Measurements from ENCODE around the gene BFSP2.
"Not testable (repeated sequence)": the region's sequence is repeated elsewhere in the genome, so short reads cannot be mapped to it uniquely, and the experiment has no call there.

BFSP2 gene

DNA sequence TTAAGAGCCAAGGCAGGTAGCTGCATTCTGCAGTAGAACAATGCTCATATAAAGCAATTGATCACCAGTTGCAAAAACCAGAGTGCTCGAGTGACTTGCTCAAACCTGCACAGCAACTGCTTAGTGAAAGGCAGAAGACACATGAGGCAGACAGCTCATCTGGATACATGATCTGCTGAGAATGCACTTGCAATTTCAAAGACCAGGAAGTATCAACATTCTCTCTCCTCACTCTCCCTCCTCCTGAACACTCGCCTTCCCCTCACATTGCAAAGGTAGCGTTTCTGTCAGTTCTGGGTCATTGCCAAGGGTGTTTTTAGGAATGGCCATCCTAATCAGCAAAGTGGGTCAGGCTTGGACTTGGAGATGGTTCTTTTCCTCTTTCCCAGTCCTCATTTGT, 61.0 kb downstream of the BFSP2 start:
- DNase-seq = no peak

DNA sequence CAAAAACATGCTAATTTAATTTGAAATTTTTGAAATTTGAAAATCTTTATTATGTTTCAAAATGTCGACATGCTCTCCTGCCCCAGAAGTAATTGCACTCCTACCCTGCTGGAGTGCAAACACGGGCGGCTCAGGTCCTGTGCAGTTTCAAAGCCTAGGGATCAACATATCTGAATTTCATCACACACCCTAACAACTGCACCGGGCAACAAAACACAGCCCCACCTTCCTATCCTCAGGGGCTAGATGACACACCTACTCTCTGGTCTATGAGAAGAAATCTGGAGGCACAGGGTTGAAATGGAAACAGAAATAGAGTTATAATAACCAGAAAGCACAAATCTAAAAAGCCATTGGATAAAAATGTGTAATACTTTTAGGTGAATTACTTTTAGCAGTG, 61.4 kb downstream of the BFSP2 start:
- DNase-seq = no peak

DNA sequence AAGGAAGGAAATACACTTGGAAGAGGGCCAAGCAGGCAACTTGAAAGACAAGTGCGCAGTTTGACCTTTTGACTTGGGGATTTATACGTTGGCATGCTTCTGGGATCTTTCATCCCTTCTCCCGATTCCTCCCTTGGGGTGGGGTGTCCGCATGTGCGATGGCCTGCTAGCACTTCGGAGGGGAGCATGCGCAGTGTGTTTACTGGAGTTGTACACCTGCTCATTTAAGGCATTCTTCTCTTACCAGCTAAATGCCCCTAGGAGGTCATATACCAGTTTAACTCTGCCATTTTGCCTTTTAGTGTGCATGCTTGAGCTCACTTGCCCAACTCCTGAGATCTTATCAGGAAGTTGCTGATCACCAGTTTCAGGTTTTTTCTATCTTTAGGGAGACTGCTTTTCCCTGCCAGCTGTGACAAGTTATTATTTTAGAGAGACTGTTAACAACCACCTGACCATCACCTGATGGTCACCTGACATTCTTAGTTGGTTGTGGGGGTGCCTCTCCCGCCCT, 63.5 kb downstream of the BFSP2 start:
- peak; percentile 23 for DNase-seq

DNA sequence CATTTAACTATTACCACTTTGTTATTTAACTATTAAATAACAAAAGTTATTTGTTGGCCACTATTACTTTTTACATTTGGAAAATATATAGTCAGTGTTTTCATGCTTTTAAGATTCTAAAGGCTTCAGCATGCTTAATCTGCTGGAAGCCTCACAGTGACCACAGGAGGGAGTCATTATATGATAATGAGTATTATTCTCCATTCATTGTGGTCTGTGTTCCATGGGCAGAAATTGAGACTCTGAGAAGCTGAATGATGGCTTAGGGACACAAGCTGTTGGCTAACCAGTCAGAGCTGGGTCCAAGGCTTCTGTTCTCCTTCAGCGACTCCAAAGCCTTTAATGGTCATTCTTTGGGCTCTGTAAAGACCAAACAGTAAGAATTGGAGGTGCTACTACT, 64.7 kb downstream of the BFSP2 start:
- no peak for DNase-seq

DNA sequence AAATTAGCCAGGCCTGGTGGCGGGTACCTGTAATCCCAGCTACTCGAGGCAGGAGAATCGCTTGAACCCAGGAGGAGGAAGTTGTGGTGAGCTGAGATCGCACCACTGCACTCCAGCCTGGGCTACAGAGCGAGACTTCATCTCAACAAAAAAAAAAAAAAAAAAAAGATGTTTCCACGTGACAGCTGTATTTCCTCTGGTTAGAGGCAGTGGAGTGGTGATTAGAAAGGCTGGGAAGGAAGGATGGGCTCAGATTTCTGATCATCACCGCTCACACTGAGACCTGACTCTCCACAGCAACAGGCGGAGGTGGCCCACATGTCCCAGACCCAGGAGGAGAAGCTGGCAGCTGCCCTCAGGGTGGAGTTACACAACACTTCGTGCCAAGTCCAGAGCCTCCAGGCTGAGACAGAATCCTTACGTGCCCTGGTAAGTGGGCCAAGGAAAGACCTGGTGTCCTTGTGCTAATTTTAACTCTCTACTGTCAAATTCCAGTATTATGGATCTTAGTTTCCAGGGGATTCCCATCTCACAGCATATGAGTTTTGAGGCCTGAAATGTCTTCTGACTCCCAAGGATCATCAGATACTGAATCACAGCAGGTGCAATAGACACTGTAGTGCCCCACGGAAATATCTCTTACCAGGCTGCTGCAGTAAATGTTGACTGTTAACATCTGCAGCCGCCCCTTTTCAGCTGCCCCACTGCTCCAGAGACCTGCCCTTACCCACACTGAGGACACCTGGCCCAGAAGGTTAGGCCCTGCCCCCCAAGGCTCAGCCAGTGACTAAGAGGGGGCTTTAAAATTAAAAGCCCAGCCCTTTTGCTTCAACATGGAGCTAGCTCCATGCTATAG, 66.9 kb downstream of the BFSP2 start:
- DNase-seq = no peak

DNA sequence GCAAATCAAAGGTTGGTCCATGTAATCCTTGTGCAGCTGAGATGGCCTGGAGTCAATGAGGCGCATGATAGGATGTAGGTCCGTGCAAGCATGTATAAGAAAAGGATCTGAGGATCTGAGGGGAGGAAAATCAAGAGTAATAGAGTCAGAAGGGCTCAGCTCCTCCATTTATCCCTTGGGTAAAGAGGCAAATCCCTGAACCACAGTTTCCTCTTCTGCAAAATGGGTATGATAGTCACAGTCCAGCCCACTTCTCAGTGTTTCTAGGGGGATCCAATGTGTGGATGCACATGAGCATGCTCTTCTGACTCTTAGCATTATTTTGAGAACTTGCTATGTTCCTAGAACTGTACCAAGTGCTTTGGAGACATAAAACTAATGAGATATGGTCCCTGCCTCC, 67.9 kb downstream of the BFSP2 start:
- DNase-seq = no peak

DNA sequence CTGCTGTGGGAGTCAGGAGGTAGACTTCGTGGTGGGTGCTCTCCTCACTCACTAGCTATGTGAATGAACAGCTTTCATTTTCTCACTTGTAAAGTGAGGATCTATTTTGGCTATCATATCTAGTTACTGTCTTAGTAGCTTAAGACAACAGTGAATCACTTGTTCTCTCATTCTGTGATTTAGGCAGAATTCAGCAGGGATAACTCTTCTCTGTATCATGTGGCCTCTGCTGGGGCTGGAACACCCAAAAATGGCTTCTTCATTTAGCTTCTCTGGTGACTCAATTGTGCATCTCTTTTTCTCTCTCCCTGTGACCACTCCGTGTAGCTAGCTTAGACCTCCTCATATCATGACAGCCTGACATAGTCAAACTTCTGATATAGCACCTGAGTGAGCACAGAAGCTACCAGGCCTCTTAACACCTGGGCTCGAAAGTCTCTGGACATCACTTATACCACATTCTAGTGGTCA, 68.4 kb downstream of the BFSP2 start:
- no peak for DNase-seq

DNA sequence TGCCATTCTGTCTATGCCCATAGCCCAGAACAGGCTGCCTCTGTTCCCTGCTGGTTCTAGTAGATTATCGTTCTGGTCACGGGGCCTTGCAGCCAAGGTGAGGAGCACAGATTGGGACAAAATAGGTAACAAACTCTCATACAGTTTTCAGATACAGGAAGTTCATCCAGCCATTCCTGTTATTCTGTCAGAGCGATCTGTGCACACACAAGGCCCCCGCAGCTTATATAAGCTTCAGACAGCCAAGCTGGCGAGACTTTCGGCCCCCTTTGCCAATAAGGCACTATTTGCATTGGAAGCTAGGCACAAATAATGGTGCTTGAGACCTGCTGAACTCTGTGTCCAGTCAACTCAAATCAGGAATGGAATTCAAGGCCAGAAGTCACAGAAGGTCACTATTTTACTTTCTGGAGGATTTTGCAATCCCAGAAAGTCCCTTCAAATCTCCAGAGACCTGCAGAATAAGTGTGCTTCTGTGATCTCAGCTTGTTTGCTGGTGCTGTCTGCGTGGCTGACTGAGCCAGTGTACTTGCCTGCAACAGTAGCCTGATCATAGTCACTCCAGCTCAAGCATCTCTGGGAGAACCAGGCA, 69.4 kb downstream of the BFSP2 start:
- no peak for DNase-seq

DNA sequence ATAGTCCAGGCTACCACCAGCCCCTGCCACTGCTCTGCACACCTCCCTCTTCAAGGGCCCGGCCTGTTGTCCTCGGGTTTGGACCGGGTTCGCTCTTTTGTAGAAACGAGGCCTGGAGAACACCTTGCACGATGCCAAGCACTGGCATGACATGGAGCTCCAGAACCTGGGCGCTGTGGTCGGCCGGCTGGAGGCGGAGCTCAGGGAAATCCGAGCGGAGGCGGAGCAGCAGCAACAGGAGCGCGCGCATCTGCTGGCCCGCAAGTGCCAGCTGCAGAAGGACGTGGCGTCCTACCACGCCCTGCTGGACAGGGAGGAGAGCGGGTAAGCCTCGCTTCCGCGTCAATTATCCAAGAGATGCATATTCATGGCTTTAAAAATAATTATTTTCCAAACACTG, 72.4 kb downstream of the BFSP2 start:
- DNase-seq = peak; percentile 68

DNA sequence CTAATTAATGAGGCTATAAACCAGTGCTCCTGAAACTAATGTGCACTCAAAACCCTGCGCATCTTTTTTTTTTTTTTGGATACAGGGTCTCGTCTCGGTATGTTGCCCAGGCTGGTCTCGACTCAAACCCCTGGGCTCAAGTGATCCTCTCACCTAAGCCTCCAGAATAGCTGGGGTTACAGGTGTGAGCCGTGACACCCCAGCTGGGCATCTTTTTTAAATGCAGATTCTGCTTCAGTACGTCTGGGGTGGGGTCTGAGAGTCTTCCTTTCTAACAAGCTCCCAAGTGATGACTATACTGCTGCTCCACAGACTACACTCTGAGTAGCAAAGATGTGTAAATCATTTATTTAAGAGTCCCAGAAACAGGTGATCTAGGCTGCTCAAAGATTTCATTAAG, 73.0 kb downstream of the BFSP2 start:
- DNase-seq = no peak

DNA sequence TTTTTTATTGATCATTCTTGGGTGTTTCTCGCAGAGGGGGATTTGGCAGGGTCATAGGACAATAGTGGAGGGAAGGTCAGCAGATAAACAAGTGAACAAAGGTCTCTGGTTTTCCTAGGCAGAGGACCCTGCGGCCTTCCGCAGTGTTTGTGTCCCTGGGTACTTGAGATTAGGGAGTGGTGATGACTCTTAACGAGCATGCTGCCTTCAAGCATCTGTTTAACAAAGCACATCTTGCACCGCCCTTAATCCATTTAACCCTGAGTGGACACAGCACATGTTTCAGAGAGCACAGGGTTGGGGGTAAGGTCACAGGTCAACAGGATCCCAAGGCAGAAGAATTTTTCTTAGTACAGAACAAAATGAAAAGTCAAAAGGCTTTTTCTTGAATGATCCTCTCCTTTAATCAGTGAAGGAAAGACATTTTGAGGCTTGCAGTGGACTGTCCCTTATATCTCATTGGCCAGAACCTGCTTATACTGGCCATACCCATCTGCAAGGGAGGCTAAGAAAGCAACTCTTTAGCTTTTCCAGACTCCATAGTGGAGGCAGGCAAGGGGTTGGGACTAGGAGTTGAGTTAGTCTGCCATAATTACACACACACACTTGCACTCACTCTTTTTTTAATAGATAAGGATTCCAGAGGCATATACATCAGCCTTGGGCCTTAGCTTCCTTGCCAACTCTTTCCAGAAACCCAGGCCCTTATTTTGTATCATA, 73.8 kb downstream of the BFSP2 start:
- not testable (repeated sequence) for DNase-seq

DNA sequence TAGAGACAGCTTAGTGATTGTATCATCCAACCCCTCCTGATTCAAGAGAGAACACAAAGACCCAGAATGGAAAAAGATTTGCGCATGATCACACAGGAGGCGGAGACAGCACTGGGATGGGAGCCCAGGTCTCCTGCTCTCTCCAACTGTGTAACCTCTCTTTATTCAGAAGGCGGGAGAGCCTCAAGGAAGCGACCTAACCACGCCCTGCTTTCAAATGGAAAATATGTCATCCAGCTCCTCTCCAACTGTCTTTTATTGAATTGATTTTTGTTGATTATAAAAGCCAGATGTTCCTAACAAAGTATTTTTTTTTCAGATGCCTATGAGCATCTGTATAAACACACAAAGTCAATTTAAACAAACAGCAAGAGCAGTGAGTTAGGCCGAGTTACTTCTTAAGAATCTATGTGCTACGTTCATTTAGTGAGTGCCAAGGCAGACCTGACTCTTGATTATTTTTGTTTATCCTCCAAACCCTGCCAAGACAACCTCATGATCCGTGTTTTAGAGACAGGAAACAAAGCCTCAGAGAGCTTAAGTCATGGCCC, 74.5 kb downstream of the BFSP2 start:
- DNase-seq = peak; percentile 30

DNA sequence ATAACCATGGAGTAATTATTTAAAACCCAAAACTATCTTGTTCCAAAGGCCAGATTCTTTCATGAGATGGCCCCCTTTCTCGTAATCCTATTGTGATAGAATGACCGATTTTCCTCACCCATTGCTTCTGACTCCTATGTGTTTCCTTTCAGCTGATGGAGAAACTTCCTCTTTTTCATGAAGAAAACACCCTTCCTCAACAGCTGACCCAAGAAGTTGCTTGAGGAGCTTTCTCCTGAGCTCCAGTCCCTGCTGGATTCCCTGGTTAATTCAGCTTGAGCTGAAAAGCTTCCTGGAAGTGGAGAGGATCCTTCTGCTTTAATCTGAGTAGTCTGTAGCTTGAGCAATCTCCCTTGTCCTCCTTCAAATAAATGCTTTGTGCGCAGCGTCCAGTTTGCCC, 75.0 kb downstream of the BFSP2 start:
- DNase-seq = no peak

DNA sequence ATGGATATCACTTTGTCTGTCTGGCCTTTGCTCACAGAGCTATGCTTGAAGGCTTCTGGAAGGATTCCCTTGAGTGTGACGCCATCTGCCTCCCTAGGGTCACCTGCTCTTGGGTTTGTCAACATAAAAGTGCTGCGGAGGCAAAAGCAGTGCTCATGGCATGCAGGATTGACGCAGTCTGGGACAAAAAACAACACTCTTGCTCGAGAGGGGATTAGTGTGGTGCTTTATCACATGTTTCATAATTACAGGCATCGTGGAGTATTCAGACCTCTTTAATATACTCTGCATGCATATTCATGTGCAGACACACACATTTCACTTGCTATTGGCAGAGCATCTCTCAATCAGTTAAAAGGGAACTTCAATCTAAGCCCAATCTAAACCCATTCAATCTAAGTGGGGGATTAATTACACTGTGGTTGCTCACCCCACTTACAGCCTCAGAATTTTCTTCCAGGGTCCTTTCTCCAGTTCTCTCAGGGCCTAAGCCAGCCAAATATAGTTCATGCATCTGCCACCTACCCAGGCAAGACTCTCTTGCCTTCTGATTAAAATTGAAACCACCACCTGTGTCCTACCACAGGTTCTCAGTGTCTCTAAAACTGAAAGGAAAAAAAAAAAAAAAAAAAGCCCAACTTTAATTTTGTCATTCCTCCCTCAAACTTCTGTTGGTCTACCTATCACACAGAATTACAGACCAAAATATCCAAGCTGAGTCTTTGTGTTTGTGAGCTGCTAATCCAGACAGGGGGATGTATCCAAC, 75.6 kb downstream of the BFSP2 start:
- peak; percentile 71 for DNase-seq

DNA sequence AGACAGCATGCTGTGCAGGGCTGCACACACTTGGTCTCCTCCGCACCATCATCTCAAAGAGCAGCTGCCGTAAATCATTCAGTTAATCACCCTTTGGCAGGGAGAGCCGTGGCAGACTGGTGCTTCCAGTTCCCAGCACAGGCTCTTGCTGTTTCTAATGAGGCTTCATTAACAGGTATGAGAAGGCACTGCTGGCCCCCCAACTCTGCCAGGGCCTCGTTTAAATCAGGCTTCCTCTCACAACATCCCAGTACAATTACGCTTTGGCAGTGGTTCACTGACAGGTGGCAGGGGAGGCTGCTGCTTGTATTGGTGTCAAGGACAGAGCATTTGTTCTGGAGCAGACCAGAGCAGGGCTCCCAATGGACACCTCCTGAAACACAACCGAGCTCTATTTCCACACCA, 77.1 kb downstream of the BFSP2 start:
- peak; percentile 73 for DNase-seq

DNA sequence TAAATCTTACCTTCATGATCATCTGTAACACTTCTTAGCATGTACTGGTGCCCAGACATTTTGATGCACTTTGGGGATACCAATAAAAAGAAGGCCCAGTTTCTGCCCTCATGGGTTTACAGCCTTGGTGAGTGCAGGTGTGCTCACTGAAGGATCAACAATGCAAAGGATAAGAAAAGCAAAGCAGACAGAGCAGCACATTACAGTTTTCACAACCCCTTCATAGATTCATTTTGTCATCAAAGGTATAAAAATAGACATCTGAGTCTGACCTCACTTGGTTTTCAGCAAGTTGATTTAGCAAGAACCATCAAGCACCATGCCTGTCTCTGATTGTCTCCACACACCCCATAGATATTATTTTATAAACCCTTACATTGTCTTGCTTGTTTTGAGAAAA, 77.6 kb downstream of the BFSP2 start:
- DNase-seq = no peak

DNA sequence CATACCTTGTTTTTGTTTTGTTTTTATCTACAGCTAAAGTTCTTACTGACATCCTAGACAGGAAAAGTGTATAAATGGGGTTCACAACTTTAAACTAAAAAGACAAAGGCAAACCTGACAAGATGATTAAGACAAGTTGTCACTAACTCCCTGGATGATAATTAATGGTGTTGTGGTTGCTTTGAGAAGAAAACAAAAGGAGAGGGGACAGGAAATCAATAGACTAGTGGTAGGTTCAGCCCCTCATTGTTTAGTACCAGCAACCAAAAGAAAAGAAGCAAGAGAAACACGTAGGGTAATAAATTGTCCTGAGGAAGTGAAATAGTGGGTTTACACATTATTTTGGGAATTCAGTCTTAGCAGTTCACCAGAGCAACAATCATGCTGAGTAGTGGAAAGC, 78.8 kb downstream of the BFSP2 start:
- DNase-seq = no peak

DNA sequence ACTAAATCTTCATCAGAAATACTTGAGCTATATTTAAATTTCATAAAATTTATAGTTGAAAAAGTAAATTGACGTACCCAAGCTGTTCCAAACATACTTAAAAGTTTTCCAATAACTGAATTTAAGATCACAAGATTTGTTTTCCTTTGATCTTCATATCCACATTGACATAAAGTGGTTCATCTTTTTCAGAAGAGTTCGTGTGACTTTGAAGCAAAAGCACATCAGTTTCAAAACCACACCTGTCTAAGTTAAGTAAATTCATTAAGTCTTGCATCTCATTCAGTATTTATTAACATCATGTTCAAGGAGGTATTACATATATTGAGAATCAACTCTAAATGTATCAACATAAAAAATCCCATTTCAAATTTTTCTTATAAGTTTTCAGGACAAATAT, 79.5 kb downstream of the BFSP2 start:
- DNase-seq = no peak

DNA sequence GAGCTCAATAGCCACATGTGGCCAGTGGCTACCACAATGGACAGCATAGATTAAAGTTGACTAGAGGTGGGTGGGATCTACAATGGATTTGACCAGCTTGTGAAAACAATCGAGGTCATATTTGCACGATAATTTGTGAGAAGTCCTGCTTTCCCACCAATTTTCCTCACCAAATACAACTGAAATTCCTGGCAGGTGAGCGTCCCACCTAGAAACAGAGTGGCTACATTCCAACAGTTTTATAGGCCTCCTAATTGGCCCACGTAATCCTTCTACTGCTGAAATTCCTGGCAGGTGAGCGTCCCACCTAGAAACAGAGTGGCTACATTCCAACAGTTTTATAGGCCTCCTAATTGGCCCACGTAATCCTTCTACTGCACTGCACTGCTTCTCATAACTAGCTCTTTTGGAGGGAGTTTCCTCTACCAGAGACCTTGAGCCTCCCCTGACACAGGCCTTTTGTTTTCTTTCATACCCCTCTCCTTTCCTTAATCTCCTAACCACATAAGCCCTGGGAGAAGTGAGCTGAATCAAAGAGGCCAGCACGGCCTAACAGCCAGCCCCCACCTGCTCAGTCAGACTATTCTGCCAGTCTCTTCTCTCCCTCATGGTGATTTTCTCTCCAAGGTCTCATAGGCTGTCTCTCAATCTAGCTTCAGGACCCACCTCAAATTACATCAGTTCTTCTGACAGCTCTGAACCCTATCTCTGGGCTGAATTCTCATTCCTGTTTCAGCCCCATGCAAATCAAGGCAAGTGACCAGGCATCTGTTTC, 80.2 kb downstream of the BFSP2 start:
- no peak for DNase-seq

DNA sequence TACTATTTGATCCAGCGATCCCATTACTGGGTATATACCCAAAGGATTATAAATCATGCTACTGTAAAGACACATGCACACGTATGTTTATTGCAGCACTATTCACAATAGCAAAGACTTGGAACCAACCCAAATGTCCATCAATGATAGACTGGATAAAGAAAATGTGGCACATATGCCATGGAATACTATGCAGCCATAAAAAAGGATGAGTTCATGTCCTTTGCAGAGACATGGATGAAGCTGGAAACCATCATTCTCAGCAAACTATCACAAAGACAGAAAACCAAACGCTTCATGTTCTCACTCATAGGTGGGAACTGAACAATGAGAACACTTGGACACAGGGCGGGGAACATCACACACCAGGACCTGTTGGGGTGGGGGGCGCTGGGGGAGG, 82.6 kb downstream of the BFSP2 start:
- DNase-seq = not testable (repeated sequence)

DNA sequence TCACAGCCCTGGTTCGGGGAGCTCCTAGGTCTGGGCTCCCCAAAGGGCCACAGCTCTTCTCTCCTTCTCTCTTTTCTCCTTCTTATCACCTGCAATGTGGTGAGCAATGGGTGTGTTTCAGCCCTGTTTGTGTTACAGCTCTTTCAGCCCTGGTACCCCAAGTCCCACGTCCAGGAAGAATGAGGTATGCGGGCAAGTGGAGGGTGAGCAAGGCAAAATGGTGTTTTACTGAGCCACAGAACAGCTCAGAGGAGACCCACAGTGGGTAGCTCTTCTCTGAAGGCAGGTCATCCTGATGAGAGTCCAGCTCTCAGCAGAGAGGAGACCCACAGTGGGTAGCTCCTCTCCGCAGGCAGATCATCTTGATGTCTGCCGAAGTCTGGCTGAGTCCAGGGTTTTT, 86.8 kb downstream of the BFSP2 start:
- DNase-seq = no peak

DNA sequence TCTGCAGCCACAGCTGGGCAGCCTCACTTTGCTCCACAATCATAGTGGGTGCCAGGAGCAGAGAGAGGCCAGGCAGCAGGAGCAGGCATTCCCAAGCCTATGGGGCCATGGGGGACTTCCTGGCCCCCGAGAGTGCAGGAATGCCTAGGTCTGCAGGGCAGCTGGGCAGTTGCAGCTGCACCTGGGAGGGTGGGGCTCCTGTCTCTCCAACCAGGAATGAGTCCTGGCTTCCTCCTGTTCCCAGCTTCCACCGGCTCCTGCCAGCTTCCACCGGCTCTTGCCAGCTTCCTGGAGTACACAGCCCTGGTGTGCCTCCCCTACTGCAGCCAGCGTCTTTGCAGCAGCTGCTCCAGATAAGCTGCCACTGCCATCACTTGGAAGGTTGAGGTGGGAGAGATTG, 87.3 kb downstream of the BFSP2 start:
- no peak for DNase-seq
